ENCODE data around the gene FOXD4. TPM values are rescaled to one million over a fixed set of nuclear protein-coding genes. Genes with fewer than 3 reads are reported as not detected.
"Not testable (repeated sequence)": the region's sequence is repeated elsewhere in the genome, so short reads cannot be mapped to it uniquely, and the experiment has no call there.

The FOXD4 gene
- total RNA-seq, 1 donor from 2014 or later, result not detected

DNA sequence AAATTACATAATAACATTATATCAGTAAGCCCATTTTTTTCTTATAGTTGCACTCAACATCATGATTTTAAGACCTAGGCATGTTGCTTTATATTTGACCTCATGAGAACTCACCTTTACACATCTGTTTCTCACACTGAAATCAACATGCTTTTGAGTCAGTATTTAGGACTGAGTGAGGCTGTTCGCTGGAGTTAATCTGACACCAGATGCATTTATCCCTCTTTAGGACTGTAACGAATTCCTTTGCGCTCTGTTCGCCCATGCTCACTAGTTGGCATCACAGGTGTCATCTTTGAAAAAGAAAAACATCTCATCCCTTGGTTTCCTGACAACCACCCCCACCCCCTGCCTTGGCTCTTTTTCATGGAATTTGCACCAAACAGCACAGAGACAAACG lies 24.3 kb downstream of the FOXD4 start:
- not testable (repeated sequence) for H3K27me3 Mint-ChIP-seq (ENCODE audit: insufficient read depth, low read depth); H3K27ac Mint-ChIP-seq; H3K9ac ChIP-seq; H3K4me1 ChIP-seq; DNase-seq (ENCODE audit: low spot score); H3K9me3 Mint-ChIP-seq; H3K27ac ChIP-seq; H3K4me3 Mint-ChIP-seq; H3K9me3 ChIP-seq (ENCODE audit: low read depth); H3K4me3 ChIP-seq; H3F3A ChIP-seq (ENCODE audit: low read depth); H3K79me2 ChIP-seq (ENCODE audit: low read depth); H4K20me1 ChIP-seq (ENCODE audit: low read depth); H3K36me3 Mint-ChIP-seq; H3K36me3 ChIP-seq; H2AFZ ChIP-seq (replicated peaks); H3K4me1 Mint-ChIP-seq; H3K4me2 ChIP-seq
- peaks cover 11% of the 10 kb centered on the region for H3K27me3 ChIP-seq

DNA sequence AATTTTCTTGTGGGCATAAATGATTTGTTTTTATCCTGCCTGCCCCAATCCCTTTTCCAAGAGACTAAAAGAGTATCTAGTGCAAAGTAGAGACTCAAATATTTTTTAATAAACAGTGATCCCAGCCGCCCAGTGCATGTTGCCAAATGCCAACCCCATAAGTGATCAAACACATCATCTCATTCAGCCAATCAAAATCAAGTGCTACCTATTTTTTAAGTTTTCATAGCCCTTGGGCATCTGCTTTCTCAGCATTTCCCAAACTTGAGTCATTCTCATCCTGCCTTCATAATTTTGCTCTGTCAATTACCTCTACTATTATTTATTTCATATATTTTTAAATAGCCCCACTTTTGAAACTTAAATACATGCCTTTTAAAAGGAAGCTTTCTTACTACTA lies 27.4 kb downstream of the FOXD4 start:
- not testable (repeated sequence) for H3K36me3 Mint-ChIP-seq; H3K27me3 Mint-ChIP-seq (ENCODE audit: insufficient read depth, low read depth); H2AFZ ChIP-seq (replicated peaks); H3F3A ChIP-seq (ENCODE audit: low read depth); H3K4me3 Mint-ChIP-seq; H3K9ac ChIP-seq; H3K4me3 ChIP-seq; H3K9me3 ChIP-seq (ENCODE audit: low read depth); H3K4me2 ChIP-seq; H3K27ac Mint-ChIP-seq; H3K4me1 Mint-ChIP-seq; H3K9me3 Mint-ChIP-seq; H3K36me3 ChIP-seq; H3K27ac ChIP-seq; DNase-seq (ENCODE audit: low spot score); H4K20me1 ChIP-seq (ENCODE audit: low read depth); H3K4me1 ChIP-seq; H3K79me2 ChIP-seq (ENCODE audit: low read depth)
- H3K27me3 ChIP-seq, result peaks cover 31% of the 10 kb centered on the region

DNA sequence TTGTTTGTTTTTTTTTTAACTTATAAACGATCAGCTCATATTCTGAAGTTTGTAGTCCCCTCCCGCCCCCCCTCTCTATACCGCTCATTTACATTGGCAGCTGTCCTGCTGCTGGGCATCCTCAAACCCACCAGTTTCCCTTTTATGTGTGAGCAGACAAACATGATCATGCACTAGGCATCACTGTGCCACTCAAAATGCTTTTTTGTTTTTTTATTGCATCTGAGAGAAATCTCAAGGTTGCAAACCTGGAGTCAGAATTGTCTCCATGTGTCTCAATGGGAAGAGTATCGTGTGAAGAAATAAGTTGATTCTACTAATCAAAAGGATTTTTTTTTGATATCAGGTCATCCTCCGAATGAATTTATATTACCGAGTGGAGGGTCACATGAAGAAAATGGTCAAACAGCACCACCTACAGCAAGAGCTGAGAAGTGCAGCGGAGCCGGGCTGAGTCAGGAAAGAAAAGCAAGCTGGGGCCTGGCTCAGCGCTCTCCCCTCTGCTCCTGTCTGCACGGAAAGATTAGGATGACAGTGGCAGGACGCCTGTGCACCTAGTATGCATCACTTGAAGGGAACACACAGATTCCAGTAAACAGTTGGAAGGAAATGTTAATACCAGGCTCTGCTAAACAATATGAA lies 29.7 kb downstream of the FOXD4 start:
- H3K4me2 ChIP-seq; H3K4me1 ChIP-seq; H3K9me3 Mint-ChIP-seq; H3K4me3 Mint-ChIP-seq; H3K4me1 Mint-ChIP-seq; H3K9ac ChIP-seq; H3K4me3 ChIP-seq; H3K36me3 ChIP-seq; H2AFZ ChIP-seq (replicated peaks); H3K27me3 Mint-ChIP-seq (ENCODE audit: insufficient read depth, low read depth); H4K20me1 ChIP-seq (ENCODE audit: low read depth); H3K9me3 ChIP-seq (ENCODE audit: low read depth); H3K79me2 ChIP-seq (ENCODE audit: low read depth); H3K27ac Mint-ChIP-seq; H3F3A ChIP-seq (ENCODE audit: low read depth); H3K27ac ChIP-seq; DNase-seq (ENCODE audit: low spot score); H3K36me3 Mint-ChIP-seq: not testable (repeated sequence)
- peaks cover 32% of the 10 kb centered on the region for H3K27me3 ChIP-seq

DNA sequence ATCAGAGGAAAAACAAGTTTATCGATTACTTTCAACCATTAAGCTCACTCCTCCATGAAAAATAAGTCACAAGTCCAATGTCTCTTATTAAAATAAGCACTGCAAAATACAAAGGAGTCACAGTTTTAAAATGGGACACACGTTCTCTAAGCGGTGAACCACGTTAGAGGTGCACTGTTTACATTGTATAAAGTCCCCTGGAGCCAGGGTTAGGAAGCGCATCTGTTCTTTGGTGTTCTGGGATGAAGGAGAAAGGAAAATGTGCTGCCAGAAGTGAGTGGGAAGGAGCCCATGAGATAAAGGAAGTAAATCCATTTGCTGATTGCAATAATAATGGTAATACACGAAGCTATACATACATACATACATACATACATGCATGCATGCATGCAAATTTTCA lies 30.4 kb downstream of the FOXD4 start:
- H3K27ac Mint-ChIP-seq; H2AFZ ChIP-seq (replicated peaks); H4K20me1 ChIP-seq (ENCODE audit: low read depth); H3K9me3 ChIP-seq (ENCODE audit: low read depth); H3K4me1 ChIP-seq; H3K9ac ChIP-seq; H3K36me3 Mint-ChIP-seq; DNase-seq (ENCODE audit: low spot score); H3K36me3 ChIP-seq; H3K4me2 ChIP-seq; H3K9me3 Mint-ChIP-seq; H3K4me1 Mint-ChIP-seq; H3K79me2 ChIP-seq (ENCODE audit: low read depth); H3K4me3 Mint-ChIP-seq; H3K27ac ChIP-seq; H3F3A ChIP-seq (ENCODE audit: low read depth); H3K27me3 Mint-ChIP-seq (ENCODE audit: insufficient read depth, low read depth); H3K4me3 ChIP-seq: not testable (repeated sequence)
- H3K27me3 ChIP-seq, result peaks cover 32% of the 10 kb centered on the region

DNA sequence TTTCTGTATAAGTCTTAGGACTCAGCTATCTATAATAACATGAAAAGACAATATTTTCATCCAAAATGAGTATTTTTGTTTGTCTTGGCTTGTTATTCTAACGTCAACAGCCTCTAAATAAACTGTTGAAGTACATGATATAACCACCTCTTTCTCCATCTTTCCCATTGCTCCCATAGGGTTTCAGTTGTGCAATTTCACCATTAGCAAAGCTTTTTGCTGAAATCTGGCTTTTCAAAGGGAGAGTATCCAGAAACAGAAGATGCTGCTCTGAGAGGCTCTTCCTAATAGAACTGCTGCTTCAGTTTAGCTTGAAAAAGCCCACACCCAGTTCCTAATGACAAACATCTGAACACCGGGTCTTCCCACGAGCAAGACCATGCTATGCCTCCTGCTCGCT lies 31.1 kb downstream of the FOXD4 start:
- not testable (repeated sequence) for H3K27ac ChIP-seq; H2AFZ ChIP-seq (replicated peaks); H3K4me3 ChIP-seq; H3K4me3 Mint-ChIP-seq; H3K27ac Mint-ChIP-seq; DNase-seq (ENCODE audit: low spot score); H3F3A ChIP-seq (ENCODE audit: low read depth); H3K9ac ChIP-seq; H4K20me1 ChIP-seq (ENCODE audit: low read depth); H3K36me3 ChIP-seq; H3K4me1 ChIP-seq; H3K4me2 ChIP-seq; H3K79me2 ChIP-seq (ENCODE audit: low read depth); H3K9me3 ChIP-seq (ENCODE audit: low read depth); H3K9me3 Mint-ChIP-seq; H3K27me3 Mint-ChIP-seq (ENCODE audit: insufficient read depth, low read depth); H3K36me3 Mint-ChIP-seq; H3K4me1 Mint-ChIP-seq
- peaks cover 32% of the 10 kb centered on the region for H3K27me3 ChIP-seq

DNA sequence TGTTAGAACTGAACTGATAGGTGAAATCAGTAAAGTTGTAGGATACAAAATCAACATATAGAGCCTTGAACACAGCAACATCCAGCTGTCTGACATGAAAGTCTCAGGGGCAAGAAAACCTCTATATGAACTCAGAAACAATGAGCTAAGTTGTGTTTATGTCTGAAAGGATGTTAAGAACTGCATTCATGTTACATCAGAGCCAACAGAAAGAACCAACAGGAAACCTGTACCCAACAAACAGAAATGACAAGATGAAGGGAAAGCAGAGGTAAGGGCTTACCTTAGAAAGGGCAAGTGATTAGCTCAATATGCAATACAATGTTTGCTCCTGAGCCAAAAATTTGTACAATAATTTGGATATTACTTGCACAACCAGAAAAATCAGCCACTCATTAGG lies 31.5 kb downstream of the FOXD4 start:
- H3K36me3 Mint-ChIP-seq; H3K4me1 Mint-ChIP-seq; H3K4me2 ChIP-seq; H3K9me3 ChIP-seq (ENCODE audit: low read depth); H3K4me3 Mint-ChIP-seq; H3K4me1 ChIP-seq; DNase-seq (ENCODE audit: low spot score); H3K36me3 ChIP-seq; H3K9me3 Mint-ChIP-seq; H3K4me3 ChIP-seq; H3F3A ChIP-seq (ENCODE audit: low read depth); H4K20me1 ChIP-seq (ENCODE audit: low read depth); H3K27ac Mint-ChIP-seq; H3K79me2 ChIP-seq (ENCODE audit: low read depth); H3K9ac ChIP-seq; H2AFZ ChIP-seq (replicated peaks); H3K27ac ChIP-seq; H3K27me3 Mint-ChIP-seq (ENCODE audit: insufficient read depth, low read depth): not testable (repeated sequence)
- peaks cover 36% of the 10 kb centered on the region for H3K27me3 ChIP-seq

DNA sequence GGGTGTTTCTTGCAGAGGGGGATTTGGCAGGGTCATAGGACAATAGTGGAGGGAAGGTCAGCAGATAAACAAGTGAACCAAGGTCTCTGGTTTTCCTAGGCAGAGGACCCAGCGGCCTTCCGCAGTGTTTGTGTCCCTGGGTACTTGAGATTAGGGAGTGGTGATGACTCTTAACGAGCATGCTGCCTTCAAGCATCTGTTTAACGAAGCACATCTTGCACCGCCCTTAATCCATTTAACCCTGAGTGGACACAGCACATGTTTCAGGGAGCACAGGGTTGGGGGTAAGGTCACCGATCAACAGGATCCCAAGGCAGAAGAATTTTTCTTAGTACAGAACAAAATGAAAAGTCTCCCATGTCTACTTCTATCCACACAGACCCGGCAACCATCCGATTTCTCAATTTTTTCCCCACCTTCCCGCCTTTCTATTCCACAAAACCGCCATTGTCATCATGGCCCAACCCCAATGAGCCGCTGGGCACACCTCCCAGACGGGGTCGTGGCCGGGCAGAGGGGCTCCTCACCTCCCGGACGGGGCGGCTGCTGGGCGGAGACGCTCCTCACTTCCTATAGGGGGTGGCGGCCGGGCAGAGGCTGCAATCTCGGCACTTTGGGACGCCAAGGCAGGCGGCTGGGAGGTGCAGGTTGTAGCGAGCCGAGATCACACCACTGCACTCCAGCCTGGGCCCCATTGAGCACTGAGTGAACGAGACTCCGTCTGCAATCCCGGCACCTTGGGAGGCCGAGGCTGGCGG lies 35.1 kb downstream of the FOXD4 start:
- not testable (repeated sequence) for H3F3A ChIP-seq (ENCODE audit: low read depth); H3K4me3 Mint-ChIP-seq; H3K27ac ChIP-seq; H2AFZ ChIP-seq (replicated peaks); DNase-seq (ENCODE audit: low spot score); H3K9me3 Mint-ChIP-seq; H3K9me3 ChIP-seq (ENCODE audit: low read depth); H3K79me2 ChIP-seq (ENCODE audit: low read depth); H3K36me3 Mint-ChIP-seq; H3K4me1 Mint-ChIP-seq; H3K4me3 ChIP-seq; H3K36me3 ChIP-seq; H3K4me2 ChIP-seq; H3K4me1 ChIP-seq; H4K20me1 ChIP-seq (ENCODE audit: low read depth); H3K27ac Mint-ChIP-seq; H3K27me3 Mint-ChIP-seq (ENCODE audit: insufficient read depth, low read depth); H3K9ac ChIP-seq
- H3K27me3 ChIP-seq, result peaks cover 49% of the 10 kb centered on the region

DNA sequence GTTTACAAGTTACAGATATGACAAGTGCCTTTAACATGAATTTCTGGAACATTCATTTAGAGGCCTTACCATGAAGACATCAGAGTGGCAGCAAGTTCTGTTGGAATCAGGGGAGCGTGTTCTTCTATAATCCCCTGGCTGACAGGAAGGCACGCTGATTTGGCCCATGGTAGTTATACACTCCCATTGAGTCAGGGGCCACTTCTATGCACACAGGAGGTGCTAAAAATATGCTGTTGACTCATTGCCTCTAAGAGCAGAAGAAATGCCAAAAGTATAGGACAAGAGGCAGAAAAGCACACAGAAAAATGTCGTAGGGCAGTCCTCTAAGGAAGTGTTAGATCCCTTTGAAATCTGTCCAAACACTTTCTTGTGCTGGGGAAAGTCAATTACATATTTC lies 39.9 kb downstream of the FOXD4 start:
- not testable (repeated sequence) for H3K36me3 ChIP-seq; H3K27ac Mint-ChIP-seq; H3K4me3 ChIP-seq; DNase-seq (ENCODE audit: low spot score); H3K4me1 ChIP-seq; H3K27me3 Mint-ChIP-seq (ENCODE audit: insufficient read depth, low read depth); H3K9ac ChIP-seq; H3K4me3 Mint-ChIP-seq; H3K4me1 Mint-ChIP-seq; H3K36me3 Mint-ChIP-seq; H3K9me3 Mint-ChIP-seq; H3K79me2 ChIP-seq (ENCODE audit: low read depth); H3K4me2 ChIP-seq; H3K27ac ChIP-seq; H2AFZ ChIP-seq (replicated peaks); H3K9me3 ChIP-seq (ENCODE audit: low read depth); H3F3A ChIP-seq (ENCODE audit: low read depth); H4K20me1 ChIP-seq (ENCODE audit: low read depth)
- peaks cover 67% of the 10 kb centered on the region for H3K27me3 ChIP-seq
